ENCODE measurements around the gene CEP152.

DNA sequence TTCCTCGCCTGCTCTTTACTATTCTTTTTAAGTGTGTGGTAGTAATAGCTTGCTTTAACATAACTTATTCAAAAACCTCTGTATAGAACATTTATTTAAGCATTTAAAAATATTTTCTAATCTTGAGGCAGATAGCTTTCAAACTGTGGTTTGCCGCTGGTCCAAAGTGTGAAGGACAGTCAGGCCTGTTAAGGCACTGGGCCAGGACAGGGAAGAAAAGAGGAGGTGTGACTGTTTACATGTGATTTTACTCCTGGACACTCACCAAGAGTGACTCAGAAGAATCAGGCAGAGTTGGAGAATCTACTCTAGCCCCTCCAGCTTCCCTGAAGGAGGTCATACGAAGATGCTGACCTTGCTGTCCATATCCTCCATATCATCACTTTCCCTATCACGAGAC is 44.7 kb downstream of the CEP152 start:
- TF ChIP-seq FOXK2 (IDR thresholded peaks at IDR 0.05) (no peak), SUZ12 (IDR thresholded peaks at IDR 0.05) (no peak), BHLHE40 (IDR thresholded peaks at IDR 0.05; ENCODE audit: borderline replicate concordance) (no peak), FOXA1 (IDR thresholded peaks at IDR 0.05) (no peak), ARNT (IDR thresholded peaks at IDR 0.05) (no peak)
